ENCODE data around the gene SPRN.

- no peak for TF ChIP-seq POLR2A (IDR thresholded peaks at IDR 0.05)
- no peak for TF ChIP-seq CTCF (IDR thresholded peaks at IDR 0.05)
- no peak for TF ChIP-seq POLR2AphosphoS5 (IDR thresholded peaks at IDR 0.05)
Observed at GRCh38 chr10:133390597-133391248, 33.7 kb downstream of the SPRN start.

Data from stomach (tissue), 4 donors.